Suprapubic skin (tissue), 4 donors: ENCODE measurements around the gene OR8G5.

ENCODE experiments used
- CTCF ChIP-seq, 2 donors: fragments of 200-600 bp in 1 of 2; fragments of 450-650 bp in 1 of 2; sonication (generic) in 1 of 2; IDR thresholded peaks; one replicate each; pipeline ENCODE4 v1.5.1; 2016 to 2019; ENCODE audit warnings: antibody characterized with exemption in 2 of 2, mild to moderate bottlenecking in 1 of 2, moderate library complexity in 1 of 2
- EP300 ChIP-seq: sonication (generic); formaldehyde crosslinking; IDR thresholded peaks from one replicate; pipeline ENCODE4 v1.6.1; 2017; ENCODE audit warnings: antibody characterized with exemption
- POLR2A ChIP-seq, 2 donors: fragments of 450-650 bp; IDR thresholded peaks; one replicate each; pipeline ENCODE4 v1.6.1; 2017; ENCODE audit warnings: antibody characterized with exemption in 2 of 2, mild to moderate bottlenecking in 2 of 2, moderate library complexity in 2 of 2
- POLR2AphosphoS5 ChIP-seq, 3 donors: sonication (generic); formaldehyde crosslinking; IDR thresholded peaks; one replicate each; pipeline ENCODE4 v1.6.1; 2017; ENCODE audit warnings: antibody characterized with exemption in 3 of 3

GRCh38 chr11:124233376-124233775 lies 22.8 kb upstream of the OR8G5 start:
- TF ChIP-seq EP300 (no peak), CTCF (IDR thresholded peaks at IDR 0.05) (no peak), POLR2A (IDR thresholded peaks at IDR 0.05) (no peak), POLR2AphosphoS5 (IDR thresholded peaks at IDR 0.05) (no peak)
